HL-60 (cell line): ENCODE results near the gene FUT6.
A peak's percentile ranks its signal among the peaks of the same experiment; 100 is the strongest.

Experiments used
- GABPA ChIP-seq: IDR thresholded peaks from 2 replicates; pipeline ENCODE4 v1.6.1; 2012; ENCODE audit warnings: low read depth
- POLR2AphosphoS5 ChIP-seq: IDR thresholded peaks from 2 replicates; pipeline ENCODE4 v1.6.1; 2012; ENCODE audit warnings: low read depth
- TF ChIP-seq, protein P1 (sequence below): IDR thresholded peaks from one replicate; pipeline ENCODE4 v1.5.1; 2011; ENCODE audit warnings: low read length, control low read depth, inconsistent platforms; ENCODE audit not compliant: insufficient read depth

DNA sequence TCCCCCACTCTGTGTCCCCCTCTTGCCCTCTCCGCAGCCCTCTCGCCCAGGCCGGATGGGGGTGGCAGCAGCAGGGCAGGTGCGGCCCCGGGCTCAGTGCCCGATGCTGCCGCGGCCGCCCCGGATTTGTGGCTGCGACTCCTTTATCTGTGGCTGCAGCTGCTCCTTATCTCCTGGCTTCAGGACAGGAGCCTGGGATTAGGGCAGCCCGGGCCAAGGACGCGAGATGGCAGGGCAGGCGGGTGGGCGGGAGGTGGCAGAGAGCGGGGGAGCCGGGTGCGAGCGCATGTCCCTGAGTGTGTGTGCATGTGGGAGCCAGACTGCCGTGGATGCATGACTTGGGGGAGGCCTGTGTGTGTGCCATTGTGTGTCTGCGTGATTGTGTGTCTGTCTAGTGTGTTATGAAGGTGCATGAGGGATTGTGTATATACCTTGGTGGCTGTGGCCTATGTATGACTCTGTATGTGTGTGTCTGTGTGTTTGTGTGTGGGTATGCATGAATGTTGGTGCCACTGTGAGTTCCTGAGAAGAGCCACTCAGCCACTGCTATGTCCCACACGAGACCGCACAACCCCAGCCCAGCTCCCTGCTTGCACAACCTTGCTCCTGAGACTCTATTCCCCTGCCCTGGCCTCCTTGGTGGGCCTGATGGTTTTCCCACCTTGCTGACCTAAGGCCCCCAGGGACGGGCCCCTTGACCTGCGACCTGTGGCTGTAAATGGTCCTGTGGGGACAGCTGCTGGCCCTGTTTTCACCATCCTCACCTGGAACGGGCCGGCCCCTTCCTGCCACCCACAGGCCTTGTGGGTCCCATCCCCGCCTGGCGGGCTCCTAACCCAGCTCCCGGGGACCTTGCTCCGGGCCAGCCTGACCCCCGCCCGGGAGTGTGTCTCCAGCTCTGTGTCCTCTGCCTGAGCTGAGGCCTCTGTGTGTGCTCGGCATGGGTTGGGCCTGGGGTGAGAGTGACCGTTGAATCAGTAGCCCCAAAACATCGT, 40.0 kb downstream of the FUT6 start:
- TF ChIP-seq, protein P1, sequence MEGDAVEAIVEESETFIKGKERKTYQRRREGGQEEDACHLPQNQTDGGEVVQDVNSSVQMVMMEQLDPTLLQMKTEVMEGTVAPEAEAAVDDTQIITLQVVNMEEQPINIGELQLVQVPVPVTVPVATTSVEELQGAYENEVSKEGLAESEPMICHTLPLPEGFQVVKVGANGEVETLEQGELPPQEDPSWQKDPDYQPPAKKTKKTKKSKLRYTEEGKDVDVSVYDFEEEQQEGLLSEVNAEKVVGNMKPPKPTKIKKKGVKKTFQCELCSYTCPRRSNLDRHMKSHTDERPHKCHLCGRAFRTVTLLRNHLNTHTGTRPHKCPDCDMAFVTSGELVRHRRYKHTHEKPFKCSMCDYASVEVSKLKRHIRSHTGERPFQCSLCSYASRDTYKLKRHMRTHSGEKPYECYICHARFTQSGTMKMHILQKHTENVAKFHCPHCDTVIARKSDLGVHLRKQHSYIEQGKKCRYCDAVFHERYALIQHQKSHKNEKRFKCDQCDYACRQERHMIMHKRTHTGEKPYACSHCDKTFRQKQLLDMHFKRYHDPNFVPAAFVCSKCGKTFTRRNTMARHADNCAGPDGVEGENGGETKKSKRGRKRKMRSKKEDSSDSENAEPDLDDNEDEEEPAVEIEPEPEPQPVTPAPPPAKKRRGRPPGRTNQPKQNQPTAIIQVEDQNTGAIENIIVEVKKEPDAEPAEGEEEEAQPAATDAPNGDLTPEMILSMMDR: no peak
- TF ChIP-seq POLR2AphosphoS5 (peak; percentile 33; the same call in 1 of the 2 replicates), GABPA (no peak)
